Esophagus (tissue), 2 donors: Measurements from ENCODE around the gene BPI. TPM values are rescaled to one million over a fixed set of nuclear protein-coding genes. Genes with fewer than 3 reads are reported as not detected.
"Not testable (repeated sequence)": the region's sequence is repeated elsewhere in the genome, so short reads cannot be mapped to it uniquely, and the experiment has no call there.

Experiments
- H3K27ac ChIP-seq, 2 donors: one replicate each; pipeline ENCODE4 v1.5.1; 2013; ENCODE audit warnings: low read depth in 2 of 2, mild to moderate bottlenecking in 2 of 2, inconsistent platforms in 1 of 2, low read length in 1 of 2, moderate library complexity in 1 of 2
- H3K27me3 ChIP-seq, 2 donors: one replicate each; pipeline ENCODE4 v1.6.1; 2013; ENCODE audit warnings: low read length in 2 of 2, control low read depth in 1 of 2, mild to moderate bottlenecking in 1 of 2; ENCODE audit not compliant: insufficient read depth in 2 of 2, control insufficient read depth in 1 of 2
- H3K36me3 ChIP-seq, 2 donors: one replicate each; pipeline ENCODE4 v1.6.1; 2013; ENCODE audit warnings: low read length in 1 of 2; ENCODE audit not compliant: control insufficient read depth in 2 of 2, insufficient read depth in 2 of 2
- H3K4me1 ChIP-seq, 2 donors: one replicate each; pipeline ENCODE4 v1.6.1; 2013; ENCODE audit warnings: low read length in 1 of 2; ENCODE audit not compliant: control insufficient read depth in 2 of 2, insufficient read depth in 2 of 2
- H3K4me3 ChIP-seq, 2 donors: one replicate each; pipeline ENCODE4 v1.5.1; 2013; ENCODE audit warnings: low read length in 2 of 2, mild to moderate bottlenecking in 2 of 2, low read depth in 1 of 2, moderate library complexity in 1 of 2
- H3K9me3 ChIP-seq, 2 donors: one replicate each; pipeline ENCODE4 v1.6.1; 2013; ENCODE audit warnings: mild to moderate bottlenecking in 2 of 2, low read depth in 1 of 2, low read length in 1 of 2, moderate library complexity in 1 of 2; ENCODE audit not compliant: control insufficient read depth in 2 of 2, insufficient read depth in 1 of 2
- WGBS, 2 donors: extraction: QIAGEN DNeasy Blood & Tissue Kit; methylation state at CpG; one replicate each; pipeline ENCODE4 v1.1.7; 2013; 5-methylcytosine and 5-hydroxymethylcytosine counted together
- polyA plus RNA-seq, 2 donors: library from polyadenylated mRNA; stranded (reverse); fragments of 200-250 nt; gene quantifications; one replicate each; pipeline ENCODE4 v1.2.3, GENCODE V29; 2013
- donor health status: healthy with polysubstance abuse.
- donor health status: Bipolar disorder and iron deficiency.

BPI gene
- polyA plus RNA-seq, 2 donors, result 0.02 TPM; not detected in 1

DNA sequence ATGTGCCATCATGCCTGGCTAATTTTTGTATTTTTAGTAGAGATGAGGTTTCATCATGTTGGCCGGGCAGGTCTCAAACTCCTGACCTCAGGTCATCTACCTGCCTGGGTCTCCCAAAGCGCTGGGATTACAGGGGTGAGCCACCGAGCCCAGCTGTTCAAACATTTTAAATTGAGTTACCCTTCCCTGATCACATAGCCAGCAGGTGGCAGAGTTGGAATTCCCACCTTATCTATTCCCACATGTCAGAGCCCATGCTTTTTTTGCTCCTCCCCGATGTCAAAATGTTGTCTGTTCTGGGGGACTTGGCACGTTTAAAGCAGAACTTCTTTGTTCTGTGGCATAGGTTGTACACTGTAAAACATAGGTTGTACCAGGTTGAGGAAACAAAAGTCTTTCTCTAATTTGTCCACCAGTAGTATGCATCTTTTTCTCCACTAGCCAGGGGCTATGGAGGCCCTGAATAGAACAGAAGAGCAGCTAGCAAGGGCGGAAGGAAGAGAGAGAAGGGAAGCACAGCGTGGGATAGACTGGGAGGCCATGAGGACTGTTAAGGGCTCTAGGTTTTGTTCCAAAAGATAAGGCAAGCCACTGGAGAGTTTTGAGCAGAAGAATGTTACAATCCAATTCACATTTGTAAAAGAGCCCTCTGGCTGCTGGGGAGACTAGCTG, 35.0 kb downstream of the BPI start:
- H3K4me1 ChIP-seq, result peaks cover 2% of the 10 kb centered on the region in 2 donors
- no peak overlapping the region for H3K27ac ChIP-seq
- H3K9me3 ChIP-seq, result peaks cover 0 to 6% of the 10 kb centered on the region in 2 donors
- WGBS, 2 donors, result 53 to 55% methylated on average over 7 of the region's 7 CpGs
- no peaks in the 10 kb centered on the region for H3K27me3 ChIP-seq
- H3K4me3 ChIP-seq, result no peak overlapping the region
- no peaks in the 10 kb centered on the region for H3K36me3 ChIP-seq

- H3K27ac ChIP-seq, H3K4me1 ChIP-seq, H3K4me3 ChIP-seq, H3K27me3 ChIP-seq, H3K36me3 ChIP-seq, H3K9me3 ChIP-seq: not testable (repeated sequence)
- 77 to 82% methylated on average over 8 of the region's 8 CpGs for WGBS, 2 donors
These were observed 35.6 kb downstream of the BPI start for GRCh38 chr20:38339521-38339896.

- H3K4me3 ChIP-seq, result no peak overlapping the region
- peaks cover 2% of the 10 kb centered on the region in 2 donors for H3K4me1 ChIP-seq
- H3K27ac ChIP-seq, result no peak overlapping the region
- H3K27me3 ChIP-seq, result no peaks in the 10 kb centered on the region
- H3K9me3 ChIP-seq, result peaks cover 0 to 6% of the 10 kb centered on the region in 2 donors
- no peaks in the 10 kb centered on the region for H3K36me3 ChIP-seq
- 32 to 45% methylated on average over 3 of the region's 3 CpGs for WGBS, 2 donors
These were observed 36.0 kb downstream of the BPI start for GRCh38 chr20:38339997-38340396.

GRCh38 chr20:38340693-38341092, 36.7 kb downstream of the BPI start:
- 76 to 78% methylated on average over 6 of the region's 6 CpGs for WGBS, 2 donors
- no peaks in the 10 kb centered on the region for H3K27me3 ChIP-seq
- no peaks in the 10 kb centered on the region for H3K36me3 ChIP-seq
- no peak overlapping the region for H3K27ac ChIP-seq
- H3K4me3 ChIP-seq, result no peak overlapping the region
- H3K9me3 ChIP-seq, result peaks cover 0 to 6% of the 10 kb centered on the region in 2 donors
- H3K4me1 ChIP-seq, result peaks cover 2% of the 10 kb centered on the region in 2 donors

GRCh38 chr20:38342216-38342615, 38.3 kb downstream of the BPI start:
- H3K27me3 ChIP-seq, result no peaks in the 10 kb centered on the region
- H3K27ac ChIP-seq, result no peak overlapping the region
- H3K36me3 ChIP-seq, result no peaks in the 10 kb centered on the region
- no peak overlapping the region for H3K4me3 ChIP-seq
- H3K9me3 ChIP-seq, result peaks cover 0 to 6% of the 10 kb centered on the region in 2 donors
- 60 to 65% methylated on average over 7 of the region's 7 CpGs for WGBS, 2 donors
- H3K4me1 ChIP-seq, result peaks cover 2 to 6% of the 10 kb centered on the region in 2 donors

GRCh38 chr20:38342713-38343310, 38.9 kb downstream of the BPI start:
- Histone ChIP-seq H3K9me3 (peaks cover 0 to 3% of the 10 kb centered on the region in 2 donors), H3K4me1 (peaks cover 2 to 6% of the 10 kb centered on the region in 2 donors), H3K27me3 (no peaks in the 10 kb centered on the region), H3K4me3 (no peak overlapping the region), H3K27ac (no peak overlapping the region), H3K36me3 (no peaks in the 10 kb centered on the region)
- WGBS, 2 donors, result 61 to 70% methylated on average over 5 of the region's 5 CpGs

DNA sequence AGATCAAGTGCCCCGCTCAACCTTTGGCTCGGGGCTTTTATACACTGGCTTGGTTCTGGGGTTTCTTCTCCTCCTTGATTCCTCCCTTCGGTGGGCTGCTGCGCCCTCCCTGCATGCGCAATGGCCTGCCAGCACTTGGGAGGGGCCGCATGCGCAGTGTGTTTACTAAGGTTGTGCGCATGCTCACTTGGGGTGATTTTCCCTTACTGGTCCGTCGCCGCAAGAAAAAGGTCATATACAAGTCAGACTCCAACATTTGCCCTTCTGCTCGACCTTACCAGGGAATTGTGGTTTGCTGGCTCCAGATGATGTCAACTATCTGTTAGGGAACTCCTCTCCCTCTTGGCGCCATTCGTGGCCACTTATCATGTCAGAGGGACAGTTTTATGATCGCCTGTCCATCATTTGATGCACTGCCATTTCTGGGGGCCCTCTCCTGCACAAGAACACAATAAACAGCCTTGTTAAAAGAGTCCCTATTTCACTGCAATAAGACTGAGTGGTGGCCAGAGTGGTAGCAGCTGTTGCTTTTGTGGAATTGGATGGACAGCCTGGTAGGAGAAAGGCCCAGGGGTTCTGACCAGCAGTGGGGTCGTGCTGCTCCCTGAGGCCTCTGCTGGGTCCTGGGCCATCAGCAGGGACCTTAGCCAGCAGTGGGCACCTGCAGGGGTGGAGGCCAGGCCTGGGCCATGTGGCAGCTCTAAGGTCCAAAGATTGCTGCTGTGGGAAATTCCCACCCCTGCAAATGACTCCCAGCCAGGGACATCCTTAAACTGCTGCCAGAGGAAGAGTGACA, 39.6 kb downstream of the BPI start:
- H3K4me3 ChIP-seq, result no peak overlapping the region
- no peaks in the 10 kb centered on the region for H3K9me3 ChIP-seq

DNA sequence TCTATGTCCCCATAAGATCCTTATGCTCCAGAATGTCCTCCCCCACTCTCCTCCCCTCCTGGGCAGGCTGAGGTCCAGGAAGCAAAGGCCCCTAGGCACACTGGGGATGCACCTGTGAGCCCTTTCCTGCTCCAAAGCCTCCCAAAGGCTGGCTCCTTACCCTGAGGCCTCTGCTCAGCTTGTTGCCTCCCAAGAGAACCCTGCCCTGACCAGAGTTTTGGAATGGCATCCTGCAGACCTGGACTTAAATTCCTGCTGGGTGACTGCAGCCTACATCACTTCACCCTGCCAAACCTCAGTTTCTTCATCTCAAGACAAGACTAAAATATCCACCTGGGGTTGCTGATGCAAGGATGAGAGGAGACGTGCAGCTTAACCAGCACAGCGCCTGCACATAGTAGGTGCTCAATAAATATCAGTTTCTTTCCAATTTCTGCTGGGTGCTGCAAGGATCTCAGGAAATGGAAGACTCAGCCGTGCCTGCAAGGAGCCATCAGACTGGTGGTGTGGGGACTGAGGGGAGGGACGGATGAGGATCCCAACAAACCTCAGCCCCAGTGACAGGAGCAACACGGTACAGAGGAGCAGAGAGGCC, 40.2 kb downstream of the BPI start:
- H3K27ac ChIP-seq, result no peak overlapping the region
- no peaks in the 10 kb centered on the region for H3K27me3 ChIP-seq

More for the DNA sequence above, 39.6 kb downstream of the BPI start:
- Histone ChIP-seq H3K27ac (no peak overlapping the region), H3K27me3 (no peaks in the 10 kb centered on the region), H3K36me3 (no peaks in the 10 kb centered on the region), H3K4me1 (peaks cover 2 to 6% of the 10 kb centered on the region in 2 donors)
- WGBS, 2 donors, result 55 to 60% methylated on average over 16 of the region's 16 CpGs

GRCh38 chr20:38345643-38346042, 41.7 kb downstream of the BPI start:
- Histone ChIP-seq H3K27me3 (no peaks in the 10 kb centered on the region), H3K9me3 (no peaks in the 10 kb centered on the region), H3K4me1 (peaks cover 2 to 6% of the 10 kb centered on the region in 2 donors), H3K36me3 (no peaks in the 10 kb centered on the region), H3K27ac (no peak overlapping the region), H3K4me3 (no peak overlapping the region)
- WGBS, 2 donors, result 29 to 35% methylated on average over 2 of the region's 2 CpGs

More for the DNA sequence above, 40.2 kb downstream of the BPI start:
- Histone ChIP-seq H3K4me1 (peaks cover 2 to 6% of the 10 kb centered on the region in 2 donors), H3K36me3 (no peaks in the 10 kb centered on the region), H3K4me3 (no peak overlapping the region), H3K9me3 (no peaks in the 10 kb centered on the region)
- WGBS, 2 donors, result 84 to 87% methylated on average over 5 of the region's 5 CpGs
